ENCODE results near the gene ITSN2.
"Not testable (repeated sequence)": the region's sequence is repeated elsewhere in the genome, so short reads cannot be mapped to it uniquely, and the experiment has no call there.

DNA sequence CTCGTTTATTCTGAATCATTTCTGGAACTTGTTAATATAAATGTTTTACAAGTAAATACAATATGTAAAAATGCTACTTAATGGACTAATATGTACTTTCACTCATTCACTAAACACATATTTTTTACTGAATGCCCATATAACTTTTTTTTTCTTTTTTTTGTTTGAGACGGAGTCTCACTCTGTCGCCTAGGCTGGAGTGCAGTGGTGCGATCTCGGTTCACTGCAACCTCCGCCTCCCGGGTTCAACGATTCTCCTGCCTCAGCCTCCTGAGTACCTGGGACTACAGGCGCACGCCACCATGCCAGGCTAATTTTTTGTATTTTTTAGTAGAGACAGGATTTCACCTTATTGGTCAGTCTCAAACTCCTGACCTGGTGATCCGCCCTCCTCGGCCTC, 2.6 kb downstream of the ITSN2 start:
- TF ChIP-seq, protein P1, sequence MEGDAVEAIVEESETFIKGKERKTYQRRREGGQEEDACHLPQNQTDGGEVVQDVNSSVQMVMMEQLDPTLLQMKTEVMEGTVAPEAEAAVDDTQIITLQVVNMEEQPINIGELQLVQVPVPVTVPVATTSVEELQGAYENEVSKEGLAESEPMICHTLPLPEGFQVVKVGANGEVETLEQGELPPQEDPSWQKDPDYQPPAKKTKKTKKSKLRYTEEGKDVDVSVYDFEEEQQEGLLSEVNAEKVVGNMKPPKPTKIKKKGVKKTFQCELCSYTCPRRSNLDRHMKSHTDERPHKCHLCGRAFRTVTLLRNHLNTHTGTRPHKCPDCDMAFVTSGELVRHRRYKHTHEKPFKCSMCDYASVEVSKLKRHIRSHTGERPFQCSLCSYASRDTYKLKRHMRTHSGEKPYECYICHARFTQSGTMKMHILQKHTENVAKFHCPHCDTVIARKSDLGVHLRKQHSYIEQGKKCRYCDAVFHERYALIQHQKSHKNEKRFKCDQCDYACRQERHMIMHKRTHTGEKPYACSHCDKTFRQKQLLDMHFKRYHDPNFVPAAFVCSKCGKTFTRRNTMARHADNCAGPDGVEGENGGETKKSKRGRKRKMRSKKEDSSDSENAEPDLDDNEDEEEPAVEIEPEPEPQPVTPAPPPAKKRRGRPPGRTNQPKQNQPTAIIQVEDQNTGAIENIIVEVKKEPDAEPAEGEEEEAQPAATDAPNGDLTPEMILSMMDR (IDR thresholded peaks at IDR 0.05), result not testable (repeated sequence)
- not testable (repeated sequence) for TF ChIP-seq POLR2A (IDR thresholded peaks at IDR 0.05)

All from right lobe of liver (tissue), 4 donors.